ENCODE measurements around the gene TGFBR1.

DNA sequence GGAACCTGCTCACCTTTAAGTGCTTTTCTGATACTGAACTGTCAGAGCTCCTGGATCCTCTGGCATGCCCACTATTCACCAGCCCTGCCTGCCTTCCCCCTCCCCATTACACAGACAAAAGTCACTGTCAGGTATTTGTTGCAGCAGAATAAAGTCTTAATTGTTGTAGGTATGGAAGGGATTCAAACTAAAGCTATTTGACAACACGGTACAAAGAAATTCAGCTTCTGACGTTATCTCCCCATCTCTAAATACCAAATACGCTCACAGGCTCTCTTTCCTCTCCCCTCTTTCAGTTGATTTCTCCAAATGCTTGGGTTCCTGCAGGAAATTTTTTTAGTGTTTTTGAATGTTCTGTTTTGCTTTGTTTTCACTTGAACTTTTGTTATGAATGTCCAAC, 9.3 kb upstream of the TGFBR1 start:
- TF ChIP-seq, protein P1, sequence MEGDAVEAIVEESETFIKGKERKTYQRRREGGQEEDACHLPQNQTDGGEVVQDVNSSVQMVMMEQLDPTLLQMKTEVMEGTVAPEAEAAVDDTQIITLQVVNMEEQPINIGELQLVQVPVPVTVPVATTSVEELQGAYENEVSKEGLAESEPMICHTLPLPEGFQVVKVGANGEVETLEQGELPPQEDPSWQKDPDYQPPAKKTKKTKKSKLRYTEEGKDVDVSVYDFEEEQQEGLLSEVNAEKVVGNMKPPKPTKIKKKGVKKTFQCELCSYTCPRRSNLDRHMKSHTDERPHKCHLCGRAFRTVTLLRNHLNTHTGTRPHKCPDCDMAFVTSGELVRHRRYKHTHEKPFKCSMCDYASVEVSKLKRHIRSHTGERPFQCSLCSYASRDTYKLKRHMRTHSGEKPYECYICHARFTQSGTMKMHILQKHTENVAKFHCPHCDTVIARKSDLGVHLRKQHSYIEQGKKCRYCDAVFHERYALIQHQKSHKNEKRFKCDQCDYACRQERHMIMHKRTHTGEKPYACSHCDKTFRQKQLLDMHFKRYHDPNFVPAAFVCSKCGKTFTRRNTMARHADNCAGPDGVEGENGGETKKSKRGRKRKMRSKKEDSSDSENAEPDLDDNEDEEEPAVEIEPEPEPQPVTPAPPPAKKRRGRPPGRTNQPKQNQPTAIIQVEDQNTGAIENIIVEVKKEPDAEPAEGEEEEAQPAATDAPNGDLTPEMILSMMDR (conservative IDR thresholded peaks at IDR 0.05; ENCODE audit: low read depth, low read length): no peak
- no peak for TF ChIP-seq EZH2phosphoT487 (IDR thresholded peaks at IDR 0.05; ENCODE audit: borderline replicate concordance, low read length)
